Measurements from ENCODE around the gene AMMECR1.
A peak's percentile ranks its signal among the peaks of the same experiment; 100 is the strongest.
"Not testable (repeated sequence)": the region's sequence is repeated elsewhere in the genome, so short reads cannot be mapped to it uniquely, and the experiment has no call there.

The AMMECR1 gene

GRCh38 chrX:110317820-110318663 is at the start of gene AMMECR1:
Gene AMMECR1, minus strand, starts transcription at chrX:110318085. Its CDS starts 14 bp downstream, at chrX:110318071.
- DNase-seq = peak; percentile 77

- no peak for DNase-seq
Measured at GRCh38 chrX:110363244-110363643, 45.4 kb upstream of the AMMECR1 start.

GRCh38 chrX:110359273-110359672 is 41.4 kb upstream of the AMMECR1 start:
- DNase-seq = no peak

GRCh38 chrX:110358548-110358947 is 40.7 kb upstream of the AMMECR1 start, which contains the start of gene RTL9:
Gene RTL9, plus strand, starts transcription at chrX:110358848. Its CDS starts 91,770 bp downstream, at chrX:110450618.
- no peak for DNase-seq

- no peak for DNase-seq
Measured at GRCh38 chrX:110346681-110347080, 28.8 kb upstream of the AMMECR1 start.

- DNase-seq = no peak
Measured at GRCh38 chrX:110341189-110342035, 23.5 kb upstream of the AMMECR1 start.

GRCh38 chrX:110338935-110339334 is 21.1 kb upstream of the AMMECR1 start:
- no peak for DNase-seq

GRCh38 chrX:110333458-110333857 is 15.6 kb upstream of the AMMECR1 start:
- not testable (repeated sequence) for DNase-seq

GRCh38 chrX:110331444-110332030 is 13.7 kb upstream of the AMMECR1 start:
- DNase-seq = no peak

GRCh38 chrX:110328613-110329012 is 10.7 kb upstream of the AMMECR1 start:
- DNase-seq = not testable (repeated sequence)

GRCh38 chrX:110327336-110327735 is 9.5 kb upstream of the AMMECR1 start:
- no peak for DNase-seq

GRCh38 chrX:110326712-110327111 is 8.8 kb upstream of the AMMECR1 start:
- DNase-seq = no peak

- DNase-seq = no peak
Measured at GRCh38 chrX:110322603-110323002, 4.7 kb upstream of the AMMECR1 start.

GRCh38 chrX:110321670-110322069 is 3.8 kb upstream of the AMMECR1 start:
- no peak for DNase-seq

GRCh38 chrX:110321081-110321480 is 3.2 kb upstream of the AMMECR1 start:
- DNase-seq = no peak

- DNase-seq = no peak
Measured at GRCh38 chrX:110320381-110320987, 2.6 kb upstream of the AMMECR1 start.

GRCh38 chrX:110318664-110318968 is 731 bp upstream of the AMMECR1 start:
- no peak for DNase-seq

GRCh38 chrX:110317061-110317819 is 645 bp downstream of the AMMECR1 start:
- DNase-seq = peak; percentile 28

GRCh38 chrX:110316351-110317060 is 1.4 kb downstream of the AMMECR1 start:
- DNase-seq = no peak

GRCh38 chrX:110315551-110315950 is 2.3 kb downstream of the AMMECR1 start:
- DNase-seq = no peak

- DNase-seq = no peak
Measured at GRCh38 chrX:110311437-110312230, 6.3 kb downstream of the AMMECR1 start.
